GM19467 (cell line): Measurements from ENCODE around the gene ARHGAP24.

Experiments
- ATAC-seq: cut with Tn5 transposase; IDR thresholded peaks from one replicate; pipeline ENCODE4 v1.9.1; 2021; ENCODE audit warnings: mild to moderate bottlenecking, moderate library complexity; ENCODE audit not compliant: unreplicated experiment

Gene ARHGAP24

GRCh38 chr4:85577307-85577706, 102.4 kb downstream of the ARHGAP24 start:
- no peak for ATAC-seq

- ATAC-seq: no peak
These were observed 105.0 kb downstream of the ARHGAP24 start for GRCh38 chr4:85579942-85580341.

- no peak for ATAC-seq
These were observed 105.5 kb downstream of the ARHGAP24 start for GRCh38 chr4:85580489-85580888.

- no peak for ATAC-seq
These were observed 113.0 kb downstream of the ARHGAP24 start for GRCh38 chr4:85587952-85588351.

GRCh38 chr4:85591406-85592098, 116.6 kb downstream of the ARHGAP24 start:
- no peak for ATAC-seq

GRCh38 chr4:85595098-85595775, 120.3 kb downstream of the ARHGAP24 start:
- ATAC-seq: no peak

- no peak for ATAC-seq
These were observed 121.0 kb downstream of the ARHGAP24 start for GRCh38 chr4:85595796-85596559.

- ATAC-seq: no peak
These were observed 124.0 kb downstream of the ARHGAP24 start for GRCh38 chr4:85598936-85599335.

- ATAC-seq: no peak
These were observed 125.6 kb downstream of the ARHGAP24 start for GRCh38 chr4:85600501-85600900.

GRCh38 chr4:85603437-85604336, 128.7 kb downstream of the ARHGAP24 start:
- ATAC-seq: no peak

- no peak for ATAC-seq
These were observed 131.6 kb downstream of the ARHGAP24 start for GRCh38 chr4:85606505-85606904.

GRCh38 chr4:85607624-85608023, 132.7 kb downstream of the ARHGAP24 start:
- ATAC-seq: peak; percentile 58

GRCh38 chr4:85610450-85610849, 135.5 kb downstream of the ARHGAP24 start:
- peak; percentile 75 for ATAC-seq

GRCh38 chr4:85611661-85612060, 136.7 kb downstream of the ARHGAP24 start:
- ATAC-seq: no peak

- no peak for ATAC-seq
These were observed 139.0 kb downstream of the ARHGAP24 start for GRCh38 chr4:85613901-85614300.

GRCh38 chr4:85615952-85616351, 141.0 kb downstream of the ARHGAP24 start:
- no peak for ATAC-seq

GRCh38 chr4:85617202-85617601, 142.3 kb downstream of the ARHGAP24 start:
- no peak for ATAC-seq

GRCh38 chr4:85632981-85633380, 158.0 kb downstream of the ARHGAP24 start:
- no peak for ATAC-seq

GRCh38 chr4:85637778-85638177, 162.8 kb downstream of the ARHGAP24 start:
- ATAC-seq: no peak

- ATAC-seq: no peak
These were observed 165.0 kb downstream of the ARHGAP24 start for GRCh38 chr4:85639946-85640345.
